M059J (cell line): Measurements from ENCODE around the gene LIX1. TPM values are rescaled to one million over a fixed set of nuclear protein-coding genes. Genes with fewer than 3 reads are reported as not detected.
"Not testable (repeated sequence)": the region's sequence is repeated elsewhere in the genome, so short reads cannot be mapped to it uniquely, and the experiment has no call there.

Experiments used
- DNase-seq: peaks from one replicate; pipeline ENCODE4 v3.0.0-alpha.2; 2012; ENCODE audit warnings: low read depth
- total RNA-seq: library from RNA; depleted of rRNA; stranded (reverse); fragments of >200 nt; shearing (Covaris generic); gene quantifications from 2 replicates; pipeline ENCODE4 v1.2.3, GENCODE V29; 2014; rRNA removed

Gene LIX1
- not detected in 2 replicates for total RNA-seq

DNA sequence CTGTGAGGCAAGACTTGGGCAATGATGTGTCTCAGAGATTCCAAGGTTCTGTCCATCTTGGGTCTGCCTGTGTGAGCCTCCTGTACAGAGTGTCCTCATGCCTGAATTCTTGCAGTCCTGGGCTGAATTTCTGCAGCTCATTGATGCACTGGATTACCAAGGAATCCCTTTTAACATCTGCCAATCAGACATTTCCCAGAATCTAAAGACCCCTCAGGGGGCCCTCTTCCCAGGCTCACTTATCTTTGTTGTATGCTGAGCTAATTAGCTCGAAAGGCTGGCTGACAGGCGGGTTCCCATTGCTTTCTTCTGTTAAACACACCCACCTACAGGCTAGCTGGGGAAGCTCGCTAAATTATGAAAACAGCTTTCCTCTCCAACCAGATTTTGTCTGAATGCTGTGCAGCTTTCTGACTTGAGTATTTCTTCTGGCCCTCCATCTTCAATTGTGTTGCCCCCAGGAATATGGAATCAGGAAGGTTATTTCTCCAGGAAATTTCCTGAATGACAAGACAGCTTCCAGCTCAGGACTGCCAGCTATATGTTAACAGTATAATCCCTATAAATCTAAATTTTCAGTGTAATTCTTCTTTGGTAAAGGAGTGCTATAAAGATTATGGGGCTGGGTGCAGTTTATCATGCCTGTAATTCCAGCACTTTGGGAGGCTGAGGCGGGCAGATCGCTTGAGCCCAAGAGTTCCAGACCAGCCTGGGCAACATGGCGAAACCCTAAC lies at the start of gene LIX1:
Gene LIX1, minus strand, starts transcription at position 91 of the 734 bp plus-strand sequence. Its CDS starts 35 bp downstream, at position 56.
- DNase-seq, result peak; percentile 47

DNA sequence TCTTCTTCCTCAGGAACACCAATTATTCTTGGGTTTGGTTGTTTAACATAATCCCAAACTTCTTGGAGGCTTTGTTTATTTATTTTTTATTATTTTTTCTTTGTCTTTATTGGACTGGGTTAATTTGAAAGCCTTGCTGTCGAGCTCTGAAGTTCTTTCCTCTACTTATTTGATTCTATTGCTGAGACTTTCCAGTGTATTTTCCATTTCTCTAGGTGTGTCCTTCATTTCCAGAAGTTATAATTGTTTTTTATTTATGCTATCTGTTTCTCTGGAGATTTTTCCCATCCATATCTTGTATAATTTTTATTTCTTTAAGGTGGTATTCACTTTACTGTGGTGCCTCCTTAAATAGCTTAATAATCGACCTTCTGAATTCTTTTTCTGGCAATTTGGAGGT lies 49.5 kb upstream of the LIX1 start:
- DNase-seq, result no peak

DNA sequence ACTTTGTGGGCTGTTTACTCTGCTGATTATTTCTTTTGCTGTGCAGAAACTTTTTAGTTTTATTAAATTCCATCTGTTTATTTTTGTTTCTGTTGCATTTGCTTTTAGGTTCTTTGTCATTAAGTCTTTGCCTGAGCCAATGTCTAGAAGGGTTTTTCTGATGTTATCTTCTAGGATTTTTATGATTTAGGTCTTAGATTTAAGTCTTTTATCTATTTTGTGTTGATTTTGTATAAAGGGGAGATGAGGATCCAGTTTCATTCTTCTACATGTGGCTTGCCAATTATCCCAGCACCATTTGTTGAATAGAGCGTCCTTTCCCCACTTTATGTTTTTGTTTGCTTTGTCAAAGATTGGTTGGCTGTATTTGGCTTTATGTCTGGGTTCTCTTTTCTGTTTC lies 47.1 kb upstream of the LIX1 start:
- not testable (repeated sequence) for DNase-seq

DNA sequence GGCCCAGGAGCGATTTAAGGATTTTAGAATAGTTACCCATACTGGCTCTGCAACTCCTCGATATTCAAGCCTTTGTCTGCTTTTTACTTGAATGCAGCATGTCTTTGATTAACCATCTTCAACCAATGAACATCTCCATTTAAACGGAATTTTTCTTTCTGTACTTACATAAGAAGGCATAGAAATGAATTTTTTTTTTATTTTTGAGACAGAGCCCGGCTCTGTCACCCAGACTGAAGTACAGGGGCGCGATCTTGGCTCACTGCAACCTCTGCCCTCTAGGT lies 41.5 kb upstream of the LIX1 start:
- DNase-seq, result no peak

DNA sequence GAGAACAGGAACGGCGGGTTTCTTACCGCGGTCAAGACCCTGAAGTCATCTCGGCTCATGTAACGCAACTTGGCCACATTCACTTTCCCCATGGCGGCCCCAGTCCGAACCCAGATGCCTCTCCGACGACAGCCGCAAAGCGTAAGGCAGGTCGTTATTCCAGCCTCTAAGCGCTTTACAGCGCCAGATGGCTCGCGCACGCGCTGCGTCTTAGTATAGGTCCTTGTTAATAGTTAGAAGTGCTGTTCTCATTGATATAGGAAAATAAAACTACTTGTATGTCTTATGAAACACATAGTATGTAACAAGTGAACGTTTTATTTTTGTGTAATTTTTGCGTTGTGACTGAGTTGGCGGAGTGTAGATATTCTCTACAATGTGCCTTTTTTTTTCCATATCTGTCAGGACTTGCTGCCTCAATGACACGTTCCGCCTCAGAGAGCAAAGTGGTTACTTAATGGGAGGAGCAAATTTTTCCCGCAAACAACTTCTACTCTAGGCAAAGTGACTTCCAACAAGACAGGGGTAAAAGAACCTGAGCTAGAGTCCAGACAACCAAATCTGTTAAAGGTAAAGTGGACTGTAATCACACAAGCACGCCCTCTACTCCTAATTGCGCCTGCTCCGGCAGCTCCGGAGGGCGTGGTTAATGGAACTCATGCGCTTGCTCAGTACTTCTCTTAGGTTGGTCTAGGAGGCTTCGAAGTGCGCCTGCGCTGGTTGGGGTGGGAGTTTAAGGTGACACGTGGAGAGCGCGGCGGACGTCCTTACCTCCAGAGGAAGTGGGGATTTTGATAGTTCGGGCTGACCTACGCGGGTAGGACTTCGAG lies 40.9 kb upstream of the LIX1 start, which contains the start of gene RIOK2:
Gene RIOK2, minus strand, starts transcription at position 148 of the 830 bp plus-strand sequence. Its CDS starts 56 bp downstream, at position 92.
- peak; percentile 96 for DNase-seq

DNA sequence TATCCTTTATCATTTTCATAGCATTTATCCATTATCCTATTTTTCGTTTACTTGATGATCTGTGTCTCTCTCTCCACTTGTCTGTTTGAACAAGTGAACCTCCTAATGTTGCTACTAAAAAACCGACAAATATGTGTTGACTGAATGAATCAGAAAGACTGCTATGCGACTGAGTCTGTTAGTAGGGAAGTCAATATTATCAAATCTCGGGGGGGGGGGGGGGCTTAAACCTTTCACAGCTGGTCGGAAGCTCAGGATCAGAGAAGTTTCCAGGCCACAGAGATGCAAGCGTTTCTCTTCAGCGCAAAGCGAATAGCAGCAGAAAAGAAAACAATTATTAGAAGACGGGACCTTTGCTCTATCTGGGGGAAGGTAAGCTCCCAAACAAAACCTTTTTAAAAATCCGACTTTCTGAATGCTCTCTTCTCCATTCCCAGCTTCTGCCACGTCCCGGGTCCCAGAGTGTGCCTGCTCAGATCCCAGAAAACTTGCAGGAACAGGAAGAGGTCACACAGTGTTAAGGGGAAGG lies 40.2 kb upstream of the LIX1 start:
- DNase-seq, result peak; percentile 22

DNA sequence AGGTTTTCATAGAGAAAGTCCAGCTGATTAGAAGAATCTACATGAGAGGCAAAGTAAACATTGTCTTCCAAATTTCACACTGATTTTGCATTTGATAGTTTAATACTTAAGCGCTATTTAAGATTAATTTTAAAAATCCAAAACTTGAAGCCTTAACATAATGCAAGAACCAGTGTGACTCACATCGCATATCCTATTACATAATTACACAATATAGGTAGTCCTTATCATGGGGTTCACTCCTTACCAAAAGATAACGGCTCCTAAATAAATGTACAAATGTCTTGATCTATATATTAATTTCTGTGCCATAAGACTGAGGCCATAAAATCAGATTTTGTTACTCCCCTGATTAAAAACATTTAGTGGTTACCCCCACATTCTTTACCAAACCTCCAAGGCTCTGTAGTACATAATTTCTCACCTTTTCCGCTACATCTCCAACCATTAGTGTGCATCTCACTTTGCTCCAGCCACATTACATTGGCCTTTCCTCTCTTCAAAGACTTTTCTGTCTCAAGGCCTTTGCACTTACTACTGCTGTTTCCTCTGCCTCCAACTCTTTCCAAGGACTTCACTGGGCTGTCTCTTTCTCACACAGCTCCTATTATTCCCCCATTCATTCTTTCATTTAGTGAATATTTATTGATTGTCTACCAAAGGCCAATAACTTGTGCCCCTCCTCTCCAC lies 39.6 kb upstream of the LIX1 start:
- DNase-seq, result no peak

GRCh38 chr5:97179457-97179856 lies 37.0 kb upstream of the LIX1 start:
- DNase-seq, result not testable (repeated sequence)

DNA sequence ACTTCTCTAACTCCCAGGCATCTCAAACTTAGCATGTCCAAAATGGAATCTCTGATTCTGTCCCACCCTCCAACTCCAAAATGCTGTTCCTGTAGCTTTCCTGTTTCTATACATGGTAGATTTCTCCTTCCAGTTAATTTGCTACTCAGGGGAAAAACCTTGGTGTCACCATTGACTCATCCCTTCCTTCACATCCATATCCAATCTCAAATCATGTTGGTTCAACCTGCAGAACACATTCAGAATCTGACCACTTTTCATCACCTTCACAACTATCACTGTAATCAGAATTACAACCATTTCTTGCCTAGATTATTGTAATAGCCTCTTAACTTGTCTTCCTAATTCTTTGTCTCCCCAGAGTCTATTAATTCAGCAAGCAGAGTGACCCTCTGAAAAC lies 29.8 kb upstream of the LIX1 start:
- DNase-seq, result no peak

DNA sequence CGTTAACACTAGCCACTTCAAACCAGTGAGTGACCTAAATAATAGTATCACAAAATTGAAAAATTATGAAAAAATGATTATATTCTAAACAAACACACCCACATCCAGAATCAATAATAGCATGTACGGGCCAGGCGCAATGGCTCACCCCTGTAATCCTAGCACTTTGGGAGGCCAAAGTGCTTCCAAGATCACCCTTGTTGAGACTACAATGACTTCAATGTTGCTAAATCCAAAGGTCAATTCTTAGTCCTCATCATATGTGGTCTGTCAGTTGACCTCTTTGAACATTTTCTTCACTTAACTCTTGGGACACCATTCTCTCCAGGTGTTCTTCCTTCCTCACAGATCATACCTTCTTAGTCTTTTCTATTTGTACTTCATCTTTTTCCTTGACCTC lies 29.3 kb upstream of the LIX1 start:
- DNase-seq, result no peak

- no peak for DNase-seq
Observed at GRCh38 chr5:97167435-97167834, 25.0 kb upstream of the LIX1 start.

DNA sequence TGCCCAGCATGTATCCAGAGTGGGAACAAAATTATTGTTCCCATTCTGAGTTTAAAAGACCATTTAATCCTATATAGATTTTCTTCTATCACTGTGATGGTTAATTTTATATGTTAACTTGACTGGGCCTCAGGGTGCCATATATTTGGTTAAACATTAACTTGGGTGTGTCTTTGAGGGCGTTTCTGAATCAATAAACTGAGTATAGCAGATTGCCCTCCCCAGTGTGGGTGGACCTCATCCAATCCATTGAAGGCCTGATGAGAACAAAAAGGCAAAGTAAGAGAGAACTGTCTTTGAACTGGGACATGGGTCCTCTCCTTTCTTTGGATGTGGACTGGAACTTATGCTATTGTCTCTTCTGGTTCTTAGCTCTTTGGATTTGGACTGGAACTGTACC lies 23.3 kb upstream of the LIX1 start:
- no peak for DNase-seq

- DNase-seq, result no peak
Observed at GRCh38 chr5:97164846-97165245, 22.4 kb upstream of the LIX1 start.

- DNase-seq, result no peak
Observed at GRCh38 chr5:97163790-97164285, 21.4 kb upstream of the LIX1 start.

DNA sequence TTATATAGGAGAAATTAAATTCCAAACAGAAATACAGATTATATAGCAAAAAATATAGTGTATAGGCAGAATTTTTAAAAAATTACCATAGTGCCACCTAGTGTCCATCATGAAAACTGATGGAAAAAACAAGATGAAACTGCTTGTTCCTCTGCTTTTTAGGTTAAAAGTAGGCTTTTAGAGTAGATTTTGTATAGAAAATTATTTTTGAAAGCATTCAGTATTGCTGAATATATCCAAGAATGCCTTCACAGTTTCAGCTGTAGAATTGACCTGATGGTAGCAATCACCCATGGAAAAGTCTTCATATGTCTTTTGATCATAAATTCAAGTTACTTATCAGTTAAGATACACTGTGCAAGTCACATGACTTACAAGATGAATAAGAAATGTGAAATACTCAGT lies 21.0 kb upstream of the LIX1 start:
- peak; percentile 7 for DNase-seq

DNA sequence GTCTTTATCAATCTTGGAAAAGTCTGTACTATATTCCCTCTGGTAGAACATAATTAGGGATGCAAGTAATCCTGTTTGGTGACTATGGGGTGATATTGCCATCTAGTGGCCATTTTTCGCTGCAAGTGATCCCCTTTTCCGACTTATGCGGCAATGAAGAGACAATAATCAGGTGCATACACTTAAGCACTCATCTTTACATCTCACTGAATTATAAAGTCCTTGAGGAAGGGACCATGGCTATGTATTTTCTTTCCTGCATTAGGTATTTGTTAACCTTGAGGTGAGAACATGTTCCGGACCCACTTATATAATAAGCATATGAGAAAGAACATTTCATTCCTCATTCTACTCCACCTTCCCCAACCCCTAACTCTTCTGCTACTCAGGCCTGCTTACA lies 19.6 kb upstream of the LIX1 start:
- DNase-seq, result peak; percentile 70

- DNase-seq, result no peak
Observed at GRCh38 chr5:97157689-97158088, 15.3 kb upstream of the LIX1 start.

DNA sequence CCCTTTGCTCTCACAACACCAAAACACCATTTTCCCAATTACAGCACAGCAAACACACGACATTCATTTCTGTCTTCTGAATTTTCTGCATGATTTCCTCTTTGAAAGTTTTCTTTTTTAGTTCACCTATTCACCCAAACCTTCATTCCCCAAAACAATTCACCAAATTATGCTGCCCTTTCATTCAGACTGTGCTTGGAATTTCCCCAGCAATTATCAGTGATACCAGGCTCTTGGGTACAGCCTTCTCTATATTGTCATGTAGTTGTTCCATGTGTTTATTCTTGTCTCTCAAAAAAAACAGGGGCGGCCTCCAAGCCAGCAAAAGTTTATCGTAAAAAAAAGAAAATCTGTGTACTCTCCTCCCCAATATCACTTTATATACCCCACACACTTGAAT lies 9.0 kb upstream of the LIX1 start:
- no peak for DNase-seq

- no peak for DNase-seq
Observed at GRCh38 chr5:97150401-97150800, 8.0 kb upstream of the LIX1 start.

DNA sequence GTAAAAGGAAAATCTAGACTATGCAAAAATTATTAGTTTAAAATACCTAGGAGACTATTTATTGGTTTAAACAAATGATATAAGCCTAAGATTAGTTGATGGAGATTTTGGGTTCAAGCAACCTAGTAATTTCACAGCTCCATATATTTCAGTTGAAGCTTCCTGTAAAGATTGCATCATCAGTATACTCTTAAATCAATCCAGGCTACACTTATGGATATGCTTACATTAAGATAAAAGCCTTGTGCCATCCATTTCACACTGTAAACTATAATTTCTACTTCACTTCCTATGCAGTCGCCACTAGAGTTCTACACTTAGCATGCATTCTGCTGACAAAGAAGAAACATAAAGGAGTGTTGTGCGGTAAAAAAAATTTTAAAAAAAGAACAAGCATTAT lies 7.3 kb upstream of the LIX1 start:
- no peak for DNase-seq

- no peak for DNase-seq
Observed at GRCh38 chr5:97148288-97148687, 5.9 kb upstream of the LIX1 start.

GRCh38 chr5:97143704-97144103 lies 1.3 kb upstream of the LIX1 start:
- no peak for DNase-seq
